Uterus (tissue), 4 donors: ENCODE data around the gene RUFY2. TPM values are rescaled to one million over a fixed set of nuclear protein-coding genes. Genes with fewer than 3 reads are reported as not detected.
"Not testable (repeated sequence)": the region's sequence is repeated elsewhere in the genome, so short reads cannot be mapped to it uniquely, and the experiment has no call there.

Experiments
- DNase-seq, 2 donors: peaks; one replicate each; pipeline ENCODE4 v3.0.0-alpha.2; 2019 to 2020
- H3K27ac ChIP-seq, 2 donors: fragments of 200-600 bp; sonication (generic); 1 replicate in 1 of 2; 2 replicates in 1 of 2; pipeline ENCODE4 v1.5.1; 2016 to 2018
- H3K27me3 ChIP-seq, 2 donors: fragments of 200-600 bp; sonication (generic); one replicate each; pipeline ENCODE4 v1.5.1; 2018 to 2019; ENCODE audit warnings: control low read depth in 1 of 2
- H3K36me3 ChIP-seq, 2 donors: fragments of 200-600 bp; sonication (generic); one replicate each; pipeline ENCODE4 v1.5.1; 2019; ENCODE audit warnings: control low read depth in 1 of 2
- H3K4me1 ChIP-seq, 2 donors: fragments of 200-600 bp; sonication (generic); one replicate each; pipeline ENCODE4 v1.5.1; 2018 to 2019; ENCODE audit warnings: control low read depth in 1 of 2
- H3K4me3 ChIP-seq, 2 donors: fragments of 200-600 bp; sonication (generic); 1 replicate in 1 of 2; 2 replicates in 1 of 2; pipeline ENCODE4 v1.5.1; 2018 to 2019; ENCODE audit warnings: mild to moderate bottlenecking in 1 of 2
- H3K9me3 ChIP-seq, 2 donors: fragments of 200-600 bp; sonication (generic); one replicate each; pipeline ENCODE4 v1.5.1; 2019; ENCODE audit warnings: control low read depth in 1 of 2
- POLR2A ChIP-seq, 2 donors: fragments of 450-650 bp; IDR thresholded peaks; one replicate each; pipeline ENCODE4 v1.6.1; 2016; ENCODE audit warnings: antibody characterized with exemption in 2 of 2, mild to moderate bottlenecking in 1 of 2, moderate library complexity in 1 of 2
- intact Hi-C: fragments of 100-400 bp; cut with DNase I; formaldehyde crosslinking; loops from one replicate; pipeline ENCODE4 v1.15.1; 2023; ENCODE audit warnings: low total_unique reads
- total RNA-seq, 4 donors: library from RNA; depleted of rRNA in 3 of 4; stranded (reverse); fragments of >200 nt in 3 of 4; gene quantifications; one replicate each; pipeline versions ENCODE4 v1.1.0 to v1.2.4, GENCODE V29; 2014 to 2023
- TF ChIP-seq, protein P1 (sequence below), 4 experiments: fragments of 200-600 bp in 2 of 4; fragments of 450-650 bp in 2 of 4; sonication (generic) in 2 of 4; IDR thresholded peaks; one replicate each; pipeline ENCODE4 v1.5.1; 2016 to 2019; ENCODE audit warnings: antibody characterized with exemption in 4 of 4, mild to moderate bottlenecking in 2 of 4, moderate library complexity in 1 of 4
- donor health status: DM: yes; HTN: yes; CAD: no.

Gene RUFY2, protein sequence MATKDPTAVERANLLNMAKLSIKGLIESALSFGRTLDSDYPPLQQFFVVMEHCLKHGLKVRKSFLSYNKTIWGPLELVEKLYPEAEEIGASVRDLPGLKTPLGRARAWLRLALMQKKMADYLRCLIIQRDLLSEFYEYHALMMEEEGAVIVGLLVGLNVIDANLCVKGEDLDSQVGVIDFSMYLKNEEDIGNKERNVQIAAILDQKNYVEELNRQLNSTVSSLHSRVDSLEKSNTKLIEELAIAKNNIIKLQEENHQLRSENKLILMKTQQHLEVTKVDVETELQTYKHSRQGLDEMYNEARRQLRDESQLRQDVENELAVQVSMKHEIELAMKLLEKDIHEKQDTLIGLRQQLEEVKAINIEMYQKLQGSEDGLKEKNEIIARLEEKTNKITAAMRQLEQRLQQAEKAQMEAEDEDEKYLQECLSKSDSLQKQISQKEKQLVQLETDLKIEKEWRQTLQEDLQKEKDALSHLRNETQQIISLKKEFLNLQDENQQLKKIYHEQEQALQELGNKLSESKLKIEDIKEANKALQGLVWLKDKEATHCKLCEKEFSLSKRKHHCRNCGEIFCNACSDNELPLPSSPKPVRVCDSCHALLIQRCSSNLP
- total RNA-seq: 10 to 100 TPM; 24.6 to 58.2 (median 42.3) TPM

DNA sequence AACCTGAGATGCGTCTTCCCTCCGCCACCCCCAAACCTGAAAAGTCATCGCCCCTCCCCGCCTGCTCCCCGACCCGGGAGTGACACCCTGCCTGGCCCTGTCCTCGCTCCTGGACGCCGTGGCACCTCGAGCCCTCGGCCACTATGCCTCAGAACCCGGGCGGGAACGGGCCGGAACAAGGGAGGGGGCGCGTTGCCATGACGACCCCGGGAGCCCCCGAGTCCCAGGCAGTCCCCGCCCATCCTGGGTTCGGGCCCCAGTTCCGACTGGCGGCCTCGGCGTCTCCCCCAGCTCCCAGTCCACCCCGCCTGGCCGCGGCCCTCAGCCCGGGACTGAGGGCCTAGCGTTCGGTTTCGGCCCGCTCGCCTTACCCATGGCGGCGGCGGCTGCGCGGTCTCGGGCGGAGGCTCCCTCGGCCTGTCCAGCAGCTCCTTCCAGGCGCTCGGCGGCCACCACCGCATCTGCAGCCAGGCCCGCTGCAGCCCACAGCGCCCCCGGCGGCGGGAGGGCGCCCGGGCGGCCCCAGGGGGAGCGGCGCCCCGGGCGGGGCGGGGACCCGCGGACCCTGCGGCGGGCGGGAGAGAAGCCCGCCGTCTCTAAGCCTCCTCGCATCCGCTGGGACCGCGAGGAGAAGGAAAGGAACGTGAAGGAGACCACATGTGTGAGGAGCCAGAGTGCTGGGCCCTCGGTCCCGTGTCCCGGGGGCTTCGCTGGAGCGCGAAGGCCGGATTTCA, at the start of gene RUFY2:
Gene RUFY2 (minus strand): TSS at position 463 of the 734 bp plus-strand sequence. CDS start 88 bp downstream, at position 375.
- DNase-seq: peak; percentile 77 to 84
- H3K9me3 ChIP-seq: no peaks in the 10 kb centered on the region
- H3K27ac ChIP-seq: peak within 1 kb of the TSS; percentile 90 to 97
- intact Hi-C loops: no loop called here
- H3K27me3 ChIP-seq: no peaks in the 10 kb centered on the region
- no peaks in the 10 kb centered on the region for H3K36me3 ChIP-seq
- no peaks in the 10 kb centered on the region for H3K4me1 ChIP-seq
- peak within 1 kb of the TSS; percentile 70 to 90 for H3K4me3 ChIP-seq
- TF ChIP-seq, protein P1, sequence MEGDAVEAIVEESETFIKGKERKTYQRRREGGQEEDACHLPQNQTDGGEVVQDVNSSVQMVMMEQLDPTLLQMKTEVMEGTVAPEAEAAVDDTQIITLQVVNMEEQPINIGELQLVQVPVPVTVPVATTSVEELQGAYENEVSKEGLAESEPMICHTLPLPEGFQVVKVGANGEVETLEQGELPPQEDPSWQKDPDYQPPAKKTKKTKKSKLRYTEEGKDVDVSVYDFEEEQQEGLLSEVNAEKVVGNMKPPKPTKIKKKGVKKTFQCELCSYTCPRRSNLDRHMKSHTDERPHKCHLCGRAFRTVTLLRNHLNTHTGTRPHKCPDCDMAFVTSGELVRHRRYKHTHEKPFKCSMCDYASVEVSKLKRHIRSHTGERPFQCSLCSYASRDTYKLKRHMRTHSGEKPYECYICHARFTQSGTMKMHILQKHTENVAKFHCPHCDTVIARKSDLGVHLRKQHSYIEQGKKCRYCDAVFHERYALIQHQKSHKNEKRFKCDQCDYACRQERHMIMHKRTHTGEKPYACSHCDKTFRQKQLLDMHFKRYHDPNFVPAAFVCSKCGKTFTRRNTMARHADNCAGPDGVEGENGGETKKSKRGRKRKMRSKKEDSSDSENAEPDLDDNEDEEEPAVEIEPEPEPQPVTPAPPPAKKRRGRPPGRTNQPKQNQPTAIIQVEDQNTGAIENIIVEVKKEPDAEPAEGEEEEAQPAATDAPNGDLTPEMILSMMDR (IDR thresholded peaks at IDR 0.05): peak; percentile 37 to 98 (median 90)
- TF ChIP-seq POLR2A (IDR thresholded peaks at IDR 0.05): peak; percentile 64 to 83

DNA sequence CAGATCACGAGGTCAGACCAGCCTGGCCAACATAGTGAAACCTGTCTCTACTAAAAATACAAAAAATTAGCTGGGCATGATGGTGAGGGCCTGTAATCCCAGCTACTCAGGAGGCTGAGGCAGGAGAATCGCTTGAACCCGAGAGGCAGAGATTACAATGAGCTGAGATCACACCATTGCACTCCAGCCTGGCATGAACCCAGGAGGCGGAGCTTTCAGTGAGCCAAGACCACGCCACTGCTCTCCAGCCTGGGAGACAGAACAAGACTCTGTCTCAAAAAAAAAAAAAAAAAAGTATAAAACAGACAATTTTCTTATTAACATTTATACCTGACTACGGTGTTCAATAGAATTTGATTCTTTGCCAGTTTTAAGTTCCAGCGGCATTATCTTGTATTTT, 42.6 kb upstream of the RUFY2 start:
- H3K4me3 ChIP-seq, H3K36me3 ChIP-seq, H3K27ac ChIP-seq, H3K27me3 ChIP-seq, H3K9me3 ChIP-seq, H3K4me1 ChIP-seq, intact Hi-C loops: not testable (repeated sequence)
- DNase-seq: peak in 1 of 2 donors; percentile 25

DNA sequence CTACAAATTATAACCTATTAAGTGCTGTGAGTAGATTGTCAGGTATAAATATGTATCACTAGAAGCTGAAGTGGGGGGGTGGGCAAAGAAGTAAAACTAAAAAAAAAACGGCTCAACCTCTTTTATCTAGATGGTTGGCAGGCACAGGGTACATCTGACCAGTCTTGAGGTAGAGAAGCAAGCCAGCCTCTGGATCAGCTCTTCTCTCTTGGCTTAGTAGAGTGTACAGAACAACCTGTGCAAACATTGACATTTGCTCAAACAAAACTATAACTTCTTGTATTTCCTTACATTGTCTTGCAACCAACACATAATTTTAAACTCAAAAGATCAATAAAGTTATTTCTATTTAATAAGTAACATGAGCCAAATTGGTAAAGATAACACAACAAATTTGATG, 39.1 kb upstream of the RUFY2 start:
- intact Hi-C loops: no loop called here
- H3K36me3 ChIP-seq: no peaks in the 10 kb centered on the region

DNA sequence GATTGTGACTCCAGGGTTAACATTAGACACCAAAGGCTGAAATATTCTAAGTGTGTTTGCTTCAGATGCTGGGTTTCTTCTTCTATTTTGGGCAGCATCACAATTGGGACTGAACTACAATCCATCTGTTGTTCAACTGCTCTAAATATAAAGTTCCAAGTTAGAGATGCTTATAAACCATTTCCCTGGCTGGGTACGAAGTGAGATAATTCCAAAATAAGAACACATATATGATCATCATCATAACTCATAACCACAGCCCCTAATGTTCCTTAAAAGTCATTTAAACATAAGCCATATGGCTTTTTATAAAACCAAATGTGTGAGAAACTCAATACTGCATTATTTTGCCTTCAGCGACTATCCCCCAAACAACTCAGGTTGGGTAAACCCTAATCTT, 35.9 kb upstream of the RUFY2 start:
- TF ChIP-seq POLR2A (IDR thresholded peaks at IDR 0.05): no peak
- TF ChIP-seq, protein P1 (IDR thresholded peaks at IDR 0.05): no peak
- no peaks in the 10 kb centered on the region for H3K27me3 ChIP-seq
- no peak overlapping the region for H3K27ac ChIP-seq
- no peak overlapping the region for H3K4me3 ChIP-seq
- no peak for DNase-seq
- no peaks in the 10 kb centered on the region for H3K4me1 ChIP-seq
- H3K9me3 ChIP-seq: no peaks in the 10 kb centered on the region
- intact Hi-C loops: no loop called here
- no peaks in the 10 kb centered on the region for H3K36me3 ChIP-seq

More for the DNA sequence above, 39.1 kb upstream of the RUFY2 start:
- Histone ChIP-seq H3K4me3 (no peak overlapping the region), H3K4me1 (no peaks in the 10 kb centered on the region), H3K9me3 (no peaks in the 10 kb centered on the region), H3K27ac (no peak overlapping the region), H3K27me3 (no peaks in the 10 kb centered on the region)
- DNase-seq: no peak
- TF ChIP-seq, protein P1 (IDR thresholded peaks at IDR 0.05): no peak
- no peak for TF ChIP-seq POLR2A (IDR thresholded peaks at IDR 0.05)

DNA sequence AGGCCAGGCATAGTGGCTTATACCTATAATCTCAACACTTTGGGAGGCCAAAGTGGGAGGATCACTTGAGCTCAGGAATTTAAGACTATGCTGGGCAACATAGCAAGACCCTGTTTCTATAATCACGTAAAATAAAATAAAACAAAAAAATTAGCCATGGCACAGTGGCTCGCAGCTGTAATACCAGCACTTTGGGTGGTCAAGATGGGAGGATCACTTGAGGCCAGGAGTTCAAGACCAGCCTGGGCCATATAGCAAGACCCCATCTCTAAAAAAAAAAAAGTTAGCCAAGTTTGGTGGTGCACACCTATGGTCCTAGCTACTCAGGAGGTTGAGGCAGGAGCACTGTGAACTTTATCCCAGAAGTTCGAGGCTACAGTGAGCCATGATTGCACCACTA, 33.8 kb upstream of the RUFY2 start:
- intact Hi-C loops: no loop called here
- no peak overlapping the region for H3K27ac ChIP-seq
- H3K4me3 ChIP-seq: no peak overlapping the region
- H3K27me3 ChIP-seq: no peaks in the 10 kb centered on the region
- no peaks in the 10 kb centered on the region for H3K36me3 ChIP-seq
- no peaks in the 10 kb centered on the region for H3K9me3 ChIP-seq
- no peaks in the 10 kb centered on the region for H3K4me1 ChIP-seq
- no peak for DNase-seq
- no peak for TF ChIP-seq POLR2A (IDR thresholded peaks at IDR 0.05)
- TF ChIP-seq, protein P1 (IDR thresholded peaks at IDR 0.05): no peak
